GM19238 (cell line): Measurements from ENCODE around the gene CEP250.

Experiments used
- DNase-seq: peaks from one replicate; pipeline ENCODE4 v3.0.0; 2011; ENCODE audit warnings: low spot score; ENCODE audit not compliant: insufficient read length

Gene CEP250

DNA sequence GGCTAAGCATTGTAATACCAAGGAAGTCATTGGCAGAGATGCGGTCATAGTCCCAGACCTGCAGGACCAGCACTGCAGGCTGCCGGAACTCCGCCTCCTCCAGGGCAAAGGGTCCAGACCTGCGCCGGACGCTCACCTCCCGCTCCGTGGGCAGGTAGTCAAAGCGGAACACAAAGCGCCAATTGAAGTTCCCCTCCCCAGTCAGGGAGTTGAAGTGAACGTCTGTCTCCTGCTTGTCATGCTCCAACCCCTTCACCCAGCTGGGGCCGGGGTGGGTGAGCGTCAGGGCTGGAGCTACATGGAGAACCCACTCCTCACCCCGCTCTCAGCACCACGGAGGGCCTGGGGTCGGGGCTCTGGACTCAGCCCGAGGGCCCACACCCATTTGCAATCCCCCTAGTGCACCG, 104.7 kb downstream of the CEP250 start:
- no peak for DNase-seq

DNA sequence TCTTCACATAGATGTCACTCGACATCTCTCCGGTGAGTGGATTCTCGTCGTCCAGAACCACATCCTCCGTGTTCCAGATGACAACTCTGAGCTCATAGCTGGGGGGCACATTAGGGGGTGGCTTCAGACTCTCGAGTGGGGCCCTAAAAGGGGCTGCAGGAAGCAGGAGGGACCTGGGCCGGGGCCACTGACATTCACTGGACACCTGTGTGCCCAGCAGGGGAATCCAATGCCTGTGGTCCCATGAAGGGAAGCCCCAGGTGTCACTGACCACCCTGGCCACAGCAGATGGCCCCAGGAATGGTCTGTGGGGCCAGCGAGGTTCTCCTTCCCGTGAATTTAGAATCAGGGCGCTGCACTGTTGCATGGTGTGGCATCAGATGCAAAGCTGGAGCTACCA, 105.1 kb downstream of the CEP250 start:
- DNase-seq, result no peak

DNA sequence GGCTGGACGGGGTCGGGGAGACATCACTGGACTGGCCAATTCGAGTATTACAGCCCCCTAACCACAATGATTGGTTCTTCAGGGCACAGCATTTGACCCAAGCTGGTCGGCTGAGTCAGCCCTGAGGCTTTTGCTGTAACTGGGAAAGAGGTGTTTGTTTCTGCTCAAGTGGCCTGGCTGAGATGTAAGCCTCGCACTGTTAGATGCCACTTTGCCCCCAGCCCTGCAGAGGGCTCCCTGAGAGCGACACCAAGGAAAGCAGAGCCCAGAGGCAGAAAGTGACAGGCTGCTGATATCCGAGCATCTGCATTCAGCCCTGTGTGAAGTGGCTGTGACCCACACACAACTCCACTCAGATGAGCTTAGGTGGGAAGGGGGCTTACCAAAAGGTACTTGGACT, 105.9 kb downstream of the CEP250 start:
- DNase-seq, result no peak

DNA sequence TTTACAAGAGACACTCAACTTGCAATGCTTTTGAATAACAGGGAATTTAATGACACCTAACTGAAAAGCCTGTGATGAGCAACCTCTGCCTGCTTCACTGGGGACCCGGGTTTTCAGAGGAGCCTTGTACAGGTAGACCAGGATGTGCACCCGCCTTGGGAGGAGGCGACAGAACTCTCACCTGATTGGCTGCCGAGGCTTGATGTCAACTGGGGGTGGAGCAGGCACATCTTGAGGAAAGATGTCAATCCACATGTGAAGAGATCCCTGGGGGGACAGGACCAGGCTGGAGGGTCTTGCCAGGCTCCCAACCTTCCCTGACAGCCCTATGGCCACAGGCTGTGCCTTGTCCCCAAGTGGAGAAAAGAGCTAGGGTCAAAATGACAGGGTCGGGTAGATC, 106.3 kb downstream of the CEP250 start:
- no peak for DNase-seq

DNA sequence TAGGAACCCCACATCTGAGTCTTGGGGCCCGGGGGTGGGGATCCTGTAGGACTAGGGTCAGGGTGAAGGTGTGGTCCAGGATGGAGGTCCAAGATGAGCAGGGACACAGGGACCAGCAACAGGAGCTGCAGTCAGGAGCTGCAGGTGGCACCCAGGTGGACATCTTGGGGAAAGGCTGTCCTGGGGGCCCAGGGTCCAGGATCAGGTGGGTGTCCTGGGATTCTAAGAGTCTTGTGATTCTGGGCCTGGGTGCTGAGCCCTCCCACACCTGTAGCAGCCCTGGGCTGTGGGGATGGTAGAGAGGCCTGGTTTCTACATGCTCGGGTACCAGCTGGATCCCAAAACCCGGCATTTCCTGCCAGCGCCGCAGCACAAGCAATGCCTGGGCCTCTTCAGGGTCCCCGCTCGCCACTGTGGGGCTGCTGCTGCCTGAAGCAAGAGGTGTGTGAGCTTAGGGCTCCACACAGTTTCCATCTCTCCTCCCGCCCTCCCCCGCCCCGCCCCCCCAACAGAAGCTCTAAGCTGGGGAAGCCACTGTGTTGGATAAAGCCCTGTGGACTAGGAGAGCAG, 107.2 kb downstream of the CEP250 start:
- no peak for DNase-seq

DNA sequence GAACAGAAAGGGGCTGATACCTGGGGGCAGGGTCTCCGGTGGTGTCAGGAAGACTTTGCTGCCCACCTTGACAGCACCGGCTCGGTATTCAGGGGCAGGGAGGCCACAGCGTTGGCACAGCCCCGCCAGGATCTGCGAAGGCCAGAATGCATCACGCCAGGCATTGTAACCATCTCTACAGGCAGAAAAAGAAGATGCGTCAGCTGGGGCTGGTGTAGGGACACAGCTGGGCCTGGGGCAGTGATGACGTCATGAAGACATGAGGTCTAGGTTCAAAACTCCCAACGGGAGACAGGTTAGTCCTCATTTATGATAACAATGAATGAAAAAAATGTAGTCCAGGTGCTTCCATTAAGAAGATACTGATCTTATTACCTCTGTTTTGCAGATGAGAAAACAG, 108.4 kb downstream of the CEP250 start:
- DNase-seq, result no peak

DNA sequence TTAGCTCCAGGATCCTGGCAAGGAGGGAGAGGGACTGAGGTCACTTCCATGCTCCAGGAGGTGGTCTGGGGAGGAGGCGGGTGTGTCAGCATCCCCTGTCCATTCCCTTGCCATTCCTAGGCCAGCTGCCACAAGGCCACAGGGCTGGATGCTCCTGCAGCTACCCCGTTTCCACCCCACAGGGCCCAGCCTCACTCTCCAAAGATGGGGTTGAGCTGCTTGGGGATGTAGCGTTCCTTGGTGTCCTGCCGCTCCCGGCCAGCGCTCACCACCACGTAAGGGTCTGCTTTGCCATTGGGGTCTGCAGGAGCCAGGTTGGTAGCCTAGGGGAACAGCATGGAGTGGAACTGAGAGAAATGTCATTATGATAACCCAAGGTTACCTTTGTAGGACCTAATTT, 109.5 kb downstream of the CEP250 start:
- DNase-seq, result no peak

DNA sequence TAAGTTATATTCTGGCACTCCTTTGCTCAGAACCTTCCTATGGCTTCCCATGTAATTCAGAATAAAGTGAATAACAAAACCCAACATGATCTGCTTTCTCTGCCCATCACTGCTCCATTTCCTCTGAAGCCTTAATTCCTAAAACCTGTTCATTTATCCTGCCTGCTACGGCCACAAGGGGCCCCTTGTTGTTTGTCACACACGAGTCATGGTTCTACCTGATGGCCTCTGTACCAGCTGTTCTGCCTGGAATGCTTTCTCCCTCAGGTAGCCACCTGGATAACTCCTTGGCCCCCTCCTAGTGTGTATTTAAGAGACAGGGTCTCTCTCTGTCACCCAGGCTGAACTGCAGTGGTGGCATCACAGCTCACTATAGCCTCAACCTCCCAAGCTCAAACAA, 113.2 kb downstream of the CEP250 start:
- no peak for DNase-seq
